B cell (primary cell): ENCODE measurements around the gene HOXB9. TPM values are rescaled to one million over a fixed set of nuclear protein-coding genes. Genes with fewer than 3 reads are reported as not detected.

Experiments
- ATAC-seq: fragments of 200-7000 bp; cut with Tn5 transposase; one replicate; pipeline ENCODE4 v1.10.0; 2021; ENCODE audit warnings: low read depth, mild to moderate bottlenecking, moderate number of reproducible peaks, moderate library complexity
- CTCF ChIA-PET: fragments of 350-600 bp; sonication (Branson Sonifier 250); formaldehyde crosslinking; loops from one replicate; lab custom pipeline; 2021; ENCODE audit warnings: antibody characterized with exemption, inconsistent platforms; lab: Charles Lee
- POLR2A ChIA-PET: fragments of 350-600 bp; sonication (Branson Sonifier 250); formaldehyde crosslinking; loops from one replicate; lab custom pipeline; 2021; ENCODE audit warnings: antibody characterized with exemption; lab: Charles Lee
- DNase-seq: peaks from one replicate; pipeline ENCODE4 v3.0.0; 2013
- H2AFZ ChIP-seq: 2 replicates; pipeline ENCODE4 v1.6.1; 2012; ENCODE audit warnings: mild to moderate bottlenecking, low read depth, low read length; ENCODE audit not compliant: insufficient read depth, poor library complexity, severe bottlenecking
- H3K27ac ChIP-seq, 2 donors: 1 replicate in 1 of 2; 2 replicates in 1 of 2; pipeline ENCODE4 v1.5.1; 2012 to 2013; ENCODE audit warnings: low read length in 2 of 2, mild to moderate bottlenecking in 2 of 2, moderate library complexity in 1 of 2
- H3K27me3 ChIP-seq, 4 experiments: fragments of 200-600 bp in 1 of 4; sonication (generic) in 1 of 4; replicated peaks in 1 of 4; 1 replicate in 2 of 4; 2 replicates in 2 of 4; pipeline versions ENCODE4 v1.6.1 to v1.7.0; 2013 to 2016; ENCODE audit warnings: low read length in 3 of 4, mild to moderate bottlenecking in 2 of 4, mixed read lengths in 1 of 4, moderate library complexity in 1 of 4; ENCODE audit not compliant: insufficient read depth in 4 of 4, control insufficient read depth in 3 of 4; ENCODE audit errors: control extremely low read depth in 1 of 4
- H3K36me3 ChIP-seq, 2 experiments: replicated peaks in 1 of 2; 1 replicate in 1 of 2; 2 replicates in 1 of 2; pipeline versions ENCODE4 v1.6.1 to v1.7.1; 2013; ENCODE audit warnings: low read length in 1 of 2; ENCODE audit not compliant: insufficient read depth in 2 of 2, control insufficient read depth in 1 of 2; ENCODE audit errors: control extremely low read depth in 1 of 2, extremely low read depth in 1 of 2
- H3K4me1 ChIP-seq, 2 donors: fragments of 200-600 bp in 1 of 2; sonication (generic) in 1 of 2; 1 replicate in 1 of 2; 2 replicates in 1 of 2; pipeline versions ENCODE4 v1.5.1 to v1.6.1; 2013 to 2017; ENCODE audit warnings: low read length in 2 of 2; ENCODE audit not compliant: control insufficient read depth in 2 of 2, insufficient read depth in 2 of 2
- H3K4me2 ChIP-seq: replicated peaks from 2 replicates; pipeline ENCODE3; 2012; ENCODE audit warnings: mild to moderate bottlenecking, low read depth, low read length; ENCODE audit not compliant: poor library complexity, severe bottlenecking
- H3K4me3 ChIP-seq, 5 experiments: fragments of 200-600 bp in 1 of 5; sonication (generic) in 1 of 5; 1 replicate in 3 of 5; 2 replicates in 2 of 5; pipeline versions ENCODE4 v1.5.1 to v1.7.0; 2011 to 2016; ENCODE audit warnings: low read length in 4 of 5, mild to moderate bottlenecking in 4 of 5, low read depth in 2 of 5, control low read depth in 1 of 5, moderate library complexity in 1 of 5; ENCODE audit not compliant: insufficient read depth in 1 of 5; ENCODE audit errors: control extremely low read depth in 1 of 5, extremely low read depth in 1 of 5
- H3K79me2 ChIP-seq: fragments of 200-600 bp; sonication (generic); one replicate; pipeline ENCODE4 v1.6.0; 2016; ENCODE audit warnings: low read length; ENCODE audit not compliant: control insufficient read depth, insufficient read depth
- H3K9ac ChIP-seq: fragments of 200-600 bp; sonication (generic); 2 replicates; pipeline ENCODE4 v1.6.1; 2017; ENCODE audit warnings: mild to moderate bottlenecking, low read length, moderate library complexity
- H3K9me3 ChIP-seq, 3 donors: one replicate each; pipeline versions ENCODE4 v1.6.1 to v1.7.1; 2013; ENCODE audit warnings: low read length in 2 of 3; ENCODE audit not compliant: control insufficient read depth in 2 of 3, insufficient read depth in 1 of 3; ENCODE audit errors: control extremely low read depth in 1 of 3
- H4K20me1 ChIP-seq: 2 replicates; pipeline ENCODE4 v1.6.0; 2012; ENCODE audit warnings: mild to moderate bottlenecking, low read length; ENCODE audit not compliant: insufficient read depth, control insufficient read depth, poor library complexity, severe bottlenecking
- H3K27ac Mint-ChIP-seq: one replicate; pipeline ENCODE4 v1.8.0; 2021; ENCODE audit warnings: mixed read lengths
- H3K27me3 Mint-ChIP-seq: one replicate; pipeline ENCODE4 v1.8.0; 2021; ENCODE audit warnings: mixed read lengths
- H3K4me1 Mint-ChIP-seq: one replicate; pipeline ENCODE4 v1.8.0; 2021; ENCODE audit warnings: mixed read lengths
- H3K4me3 Mint-ChIP-seq: one replicate; pipeline ENCODE4 v1.8.0; 2021; ENCODE audit warnings: mixed read lengths
- H3K9me3 Mint-ChIP-seq: one replicate; pipeline ENCODE4 v1.8.0; 2022; ENCODE audit warnings: mixed read lengths; ENCODE audit not compliant: insufficient read depth
- CTCF ChIP-seq: fragments of 200-600 bp; IDR thresholded peaks from one replicate; pipeline ENCODE4 v1.8.0; 2022; ENCODE audit warnings: antibody characterized with exemption, mild to moderate bottlenecking
- EZH2 ChIP-seq: IDR thresholded peaks from 2 replicates; pipeline ENCODE4 v1.6.1; 2012; ENCODE audit warnings: borderline replicate concordance, low read depth, mild to moderate bottlenecking, moderate library complexity, low read length; ENCODE audit not compliant: insufficient read depth, poor library complexity, severe bottlenecking
- WGBS: methylation state at CpG from one replicate; pipeline ENCODE4 v1.1.5; 2013; ENCODE audit warnings: missing lambda C conversion rate; ENCODE audit not compliant: insufficient coverage; 5-methylcytosine and 5-hydroxymethylcytosine counted together
- intact Hi-C: fragments of 100-400 bp; cut with micrococcal nuclease; formaldehyde crosslinking; loops from one replicate; pipeline ENCODE4 v1.10.0; 2022
- polyA plus RNA-seq: library from polyadenylated mRNA; depleted of rRNA; stranded (reverse); fragments of >200 nt; gene quantifications from 2 replicates; pipeline ENCODE4 v1.2.3, GENCODE V29; 2012
- total RNA-seq, 2 donors: library from RNA; stranded (reverse); fragments of 120-200 nt in 1 of 2; gene quantifications; 1 replicate in 1 of 2; 2 replicates in 1 of 2; pipeline versions ENCODE4 v1.2.3 to v1.2.4, GENCODE V29; 2013 to 2022

HOXB9 gene
- total and polyA plus RNA-seq, 2 donors (not counting 1 experiment from before 2014, with no cell fraction given): 0.07 TPM; not detected in 1

- no peak overlapping the region for H2AFZ ChIP-seq
- DNase-seq (no peak), ATAC-seq (no peak)
- H3K9ac ChIP-seq: no peak overlapping the region
- H4K20me1 ChIP-seq: peaks cover 8% of the 10 kb centered on the region
- ChIA-PET POLR2A (no interaction called here), CTCF (interaction anchor here (0.6 to 5.6 kb wide), 6 partner anchors 103 to 677 kb away, joined by 3 to 68 read pairs (median 7); no protein-coding TSS in a partner anchor)
- H3K79me2 ChIP-seq: no peaks in the 10 kb centered on the region
- H3K4me1 ChIP-seq: peaks cover 52 to 56% of the 10 kb centered on the region in 2 donors
- H3K4me3 Mint-ChIP-seq: no peak overlapping the region
- no peaks in the 10 kb centered on the region for H3K9me3 Mint-ChIP-seq
- TF ChIP-seq EZH2 (no peak), CTCF (no peak)
- no peak overlapping the region for H3K27ac Mint-ChIP-seq
- peaks cover 0 to 21% (median 0%) of the 10 kb centered on the region in 3 donors for H3K9me3 ChIP-seq
- WGBS: 91% methylated on average over 15 of the region's 25 CpGs
- H3K27me3 ChIP-seq: peaks cover 0 to 99% (median 77%) of the 10 kb centered on the region in 4 experiments
- no peak overlapping the region for H3K4me3 ChIP-seq
- no peak overlapping the region for H3K27ac ChIP-seq
- intact Hi-C loops: loop anchor here (5.0 kb wide), 1 partner anchor 132 kb away; the partner anchor contains the start of gene HOXB13
- H3K36me3 ChIP-seq: no peaks in the 10 kb centered on the region
- H3K4me2 ChIP-seq: peak overlapping the region; percentile 94
- H3K4me1 Mint-ChIP-seq: peaks cover 49% of the 10 kb centered on the region
- peaks cover 90% of the 10 kb centered on the region for H3K27me3 Mint-ChIP-seq
These were observed 30.7 kb downstream of the HOXB9 start for GRCh38 chr17:48595278-48595999.
